ENCODE data around the gene ELL2. TPM values are rescaled to one million over a fixed set of nuclear protein-coding genes. Genes with fewer than 3 reads are reported as not detected.

The ELL2 gene
- total and polyA plus RNA-seq, 2 of the 13 experiments (the other 11 are each of a cell fraction or from before 2014, with no cell fraction given) = 78.9 to 97.1 TPM

GRCh38 chr5:95986937-95987520 lies 25.4 kb upstream of the ELL2 start (continued):
- peak; percentile 99 for TF ChIP-seq ZBTB39 (CRISPR knock-in tag; IDR thresholded peaks at IDR 0.05)
- peak; percentile 62 for TF ChIP-seq THAP11 (CRISPR knock-in tag; IDR thresholded peaks at IDR 0.05)
- 0 out of 2 replicates have a peak, but pooled peaks have one; percentile 53 for TF ChIP-seq MTA1 (CRISPR knock-in tag; IDR thresholded peaks at IDR 0.05; ENCODE audit: borderline replicate concordance)
- peak; percentile 88 for TF ChIP-seq SMYD3 (CRISPR knock-in tag; IDR thresholded peaks at IDR 0.05)
- TF ChIP-seq PRDM15 (CRISPR knock-in tag; IDR thresholded peaks at IDR 0.05) = 0 out of 2 replicates have a peak, but pooled peaks have one; percentile 28
- TF ChIP-seq UBTF (CRISPR knock-in tag; IDR thresholded peaks at IDR 0.05) = peak; percentile 39; the same call in 1 of the 2 replicates
- TF ChIP-seq ATF7-NPFF (CRISPR knock-in tag; IDR thresholded peaks at IDR 0.05; ENCODE audit: low read depth) = 0 out of 2 replicates have a peak, but pooled peaks have one; percentile 47
- TF ChIP-seq ZNF407 (CRISPR knock-in tag; IDR thresholded peaks at IDR 0.05; ENCODE audit: not compliant biosample characterization) = no peak
- TF ChIP-seq CENPBD1 (CRISPR knock-in tag; IDR thresholded peaks at IDR 0.05; ENCODE audit: borderline replicate concordance, low read depth) = no peak

All from HepG2 (cell line).